ENCODE data around the gene CDH13. TPM values are rescaled to one million over a fixed set of nuclear protein-coding genes. Genes with fewer than 3 reads are reported as not detected.

Gene CDH13
- total and polyA plus RNA-seq, 5 donors, result 20.7 to 123 (median 93.6) TPM

- intact Hi-C loops (cut with DNase I), result no loop called here
- H3K9me3 ChIP-seq (ENCODE audit: control insufficient read depth, low read length), result no peaks in the 10 kb centered on the region
- no peak overlapping the region for H3K4me3 ChIP-seq (ENCODE audit: low read length)
- no peaks in the 10 kb centered on the region for H3K27me3 ChIP-seq (ENCODE audit: control insufficient read depth, insufficient read depth)
- no peak overlapping the region for H3K27ac ChIP-seq (ENCODE audit: low read length)
- no peak for ATAC-seq
- H3K4me1 ChIP-seq (ENCODE audit: control insufficient read depth, insufficient read depth, low read length), result no peaks in the 10 kb centered on the region
- 82% methylated on average over 5 of the region's 5 CpGs for WGBS
- DNase-seq, result no peak
Observed at GRCh38 chr16:83145297-83145696, 518.5 kb downstream of the CDH13 start.

- DNase-seq, result no peak
- Histone ChIP-seq H3K9me3 (ENCODE audit: control insufficient read depth, low read length) (no peaks in the 10 kb centered on the region), H3K4me1 (ENCODE audit: control insufficient read depth, insufficient read depth, low read length) (no peaks in the 10 kb centered on the region), H3K4me3 (ENCODE audit: low read length) (no peak overlapping the region), H3K27ac (ENCODE audit: low read length) (no peak overlapping the region), H3K27me3 (ENCODE audit: control insufficient read depth, insufficient read depth) (no peaks in the 10 kb centered on the region)
- intact Hi-C loops (cut with DNase I), result no loop called here
- ATAC-seq, result peak; percentile 36 to 85
- 50% methylated on average over 6 of the region's 6 CpGs for WGBS
Observed at GRCh38 chr16:83147244-83147643, 520.5 kb downstream of the CDH13 start.

GRCh38 chr16:83158320-83158957 is 531.7 kb downstream of the CDH13 start:
- 79% methylated on average over 15 of the region's 15 CpGs for WGBS
- H3K27me3 ChIP-seq (ENCODE audit: control insufficient read depth, insufficient read depth), result no peaks in the 10 kb centered on the region
- DNase-seq (no peak), ATAC-seq (no peak)
- no peak overlapping the region for H3K27ac ChIP-seq (ENCODE audit: low read length)
- no peaks in the 10 kb centered on the region for H3K4me1 ChIP-seq (ENCODE audit: control insufficient read depth, insufficient read depth, low read length)
- H3K9me3 ChIP-seq (ENCODE audit: control insufficient read depth, low read length), result no peaks in the 10 kb centered on the region
- no peak overlapping the region for H3K4me3 ChIP-seq (ENCODE audit: low read length)
- intact Hi-C loops (cut with DNase I), result no loop called here

- no peak for ATAC-seq
- H3K27ac ChIP-seq (ENCODE audit: low read length), result no peak overlapping the region
Observed at GRCh38 chr16:83159049-83159448, 532.3 kb downstream of the CDH13 start.

GRCh38 chr16:83160287-83161020 is 533.7 kb downstream of the CDH13 start:
- no peak overlapping the region for H3K4me3 ChIP-seq (ENCODE audit: low read length)
- no peaks in the 10 kb centered on the region for H3K4me1 ChIP-seq (ENCODE audit: control insufficient read depth, insufficient read depth, low read length)
- WGBS, result 83% methylated on average over 7 of the region's 7 CpGs
- H3K27me3 ChIP-seq (ENCODE audit: control insufficient read depth, insufficient read depth), result no peaks in the 10 kb centered on the region
- no peak for ATAC-seq
- intact Hi-C loops (cut with DNase I), result no loop called here
- no peak for DNase-seq
- no peak overlapping the region for H3K27ac ChIP-seq (ENCODE audit: low read length)
- no peaks in the 10 kb centered on the region for H3K9me3 ChIP-seq (ENCODE audit: control insufficient read depth, low read length)

More at GRCh38 chr16:83159049-83159448, 532.3 kb downstream of the CDH13 start:
- intact Hi-C loops (cut with DNase I), result no loop called here
- no peak for DNase-seq
- no peaks in the 10 kb centered on the region for H3K4me1 ChIP-seq (ENCODE audit: control insufficient read depth, insufficient read depth, low read length)
- no peak overlapping the region for H3K4me3 ChIP-seq (ENCODE audit: low read length)
- no peaks in the 10 kb centered on the region for H3K9me3 ChIP-seq (ENCODE audit: control insufficient read depth, low read length)
- 46% methylated on average over 2 of the region's 2 CpGs for WGBS
- H3K27me3 ChIP-seq (ENCODE audit: control insufficient read depth, insufficient read depth), result no peaks in the 10 kb centered on the region

- Histone ChIP-seq H3K27ac (ENCODE audit: low read length) (no peak overlapping the region), H3K4me3 (ENCODE audit: low read length) (no peak overlapping the region), H3K27me3 (ENCODE audit: control insufficient read depth, insufficient read depth) (no peaks in the 10 kb centered on the region), H3K4me1 (ENCODE audit: control insufficient read depth, insufficient read depth, low read length) (no peaks in the 10 kb centered on the region), H3K9me3 (ENCODE audit: control insufficient read depth, low read length) (no peaks in the 10 kb centered on the region)
- DNase-seq (no peak), ATAC-seq (no peak)
- intact Hi-C loops (cut with DNase I), result no loop called here
- WGBS, result 82% methylated on average over 2 of the region's 2 CpGs
Observed at GRCh38 chr16:83162791-83163190, 536.0 kb downstream of the CDH13 start.

GRCh38 chr16:83164816-83165215 is 538.0 kb downstream of the CDH13 start:
- DNase-seq, result no peak
- no peaks in the 10 kb centered on the region for H3K9me3 ChIP-seq (ENCODE audit: control insufficient read depth, low read length)

GRCh38 chr16:83171396-83171795 is 544.6 kb downstream of the CDH13 start:
- ATAC-seq, result no peak
- intact Hi-C loops (cut with DNase I), result no loop called here

More at GRCh38 chr16:83164816-83165215, 538.0 kb downstream of the CDH13 start:
- H3K4me3 ChIP-seq (ENCODE audit: low read length), result no peak overlapping the region
- ATAC-seq, result no peak
- intact Hi-C loops (cut with DNase I), result no loop called here
- H3K4me1 ChIP-seq (ENCODE audit: control insufficient read depth, insufficient read depth, low read length), result no peaks in the 10 kb centered on the region
- no peak overlapping the region for H3K27ac ChIP-seq (ENCODE audit: low read length)
- WGBS, result 87% methylated on average over 3 of the region's 3 CpGs
- no peaks in the 10 kb centered on the region for H3K27me3 ChIP-seq (ENCODE audit: control insufficient read depth, insufficient read depth)

GRCh38 chr16:83174671-83175070 is 547.9 kb downstream of the CDH13 start:
- no peak for DNase-seq
- no peak for ATAC-seq
- H3K27ac ChIP-seq (ENCODE audit: low read length), result no peak overlapping the region
- no peaks in the 10 kb centered on the region for H3K9me3 ChIP-seq (ENCODE audit: control insufficient read depth, low read length)
- H3K27me3 ChIP-seq (ENCODE audit: control insufficient read depth, insufficient read depth), result no peaks in the 10 kb centered on the region
- intact Hi-C loops (cut with DNase I), result no loop called here
- no peaks in the 10 kb centered on the region for H3K4me1 ChIP-seq (ENCODE audit: control insufficient read depth, insufficient read depth, low read length)
- no peak overlapping the region for H3K4me3 ChIP-seq (ENCODE audit: low read length)

More at GRCh38 chr16:83171396-83171795, 544.6 kb downstream of the CDH13 start:
- DNase-seq, result no peak
- Histone ChIP-seq H3K27ac (ENCODE audit: low read length) (no peak overlapping the region), H3K9me3 (ENCODE audit: control insufficient read depth, low read length) (no peaks in the 10 kb centered on the region), H3K4me3 (ENCODE audit: low read length) (no peak overlapping the region), H3K27me3 (ENCODE audit: control insufficient read depth, insufficient read depth) (no peaks in the 10 kb centered on the region), H3K4me1 (ENCODE audit: control insufficient read depth, insufficient read depth, low read length) (no peaks in the 10 kb centered on the region)
- 54% methylated on average over 3 of the region's 3 CpGs for WGBS

GRCh38 chr16:83176802-83177201 is 550.0 kb downstream of the CDH13 start:
- H3K4me3 ChIP-seq (ENCODE audit: low read length), result no peak overlapping the region
- no peaks in the 10 kb centered on the region for H3K4me1 ChIP-seq (ENCODE audit: control insufficient read depth, insufficient read depth, low read length)
- intact Hi-C loops (cut with DNase I), result no loop called here
- H3K27ac ChIP-seq (ENCODE audit: low read length), result no peak overlapping the region
- H3K9me3 ChIP-seq (ENCODE audit: control insufficient read depth, low read length), result no peaks in the 10 kb centered on the region
- DNase-seq (no peak), ATAC-seq (no peak)
- H3K27me3 ChIP-seq (ENCODE audit: control insufficient read depth, insufficient read depth), result no peaks in the 10 kb centered on the region
- 90% methylated on average over 4 of the region's 4 CpGs for WGBS

GRCh38 chr16:83185902-83186301 is 559.1 kb downstream of the CDH13 start:
- Histone ChIP-seq H3K27me3 (ENCODE audit: control insufficient read depth, insufficient read depth) (no peaks in the 10 kb centered on the region), H3K27ac (ENCODE audit: low read length) (no peak overlapping the region), H3K9me3 (ENCODE audit: control insufficient read depth, low read length) (no peaks in the 10 kb centered on the region), H3K4me1 (ENCODE audit: control insufficient read depth, insufficient read depth, low read length) (no peaks in the 10 kb centered on the region), H3K4me3 (ENCODE audit: low read length) (no peak overlapping the region)
- ATAC-seq (no peak), DNase-seq (no peak)
- intact Hi-C loops (cut with DNase I), result no loop called here
- WGBS, result 95% methylated on average over 6 of the region's 6 CpGs
